Stimulated activated naive B cell treated with anti-CD40 and anti-IgM and Interleukin-4, amounts not matched to agents 10 μg/mL and 1 μg/mL and 100 μg/mL, for 72 hours (primary cell): ENCODE results near the gene TMEM18.
A peak's percentile ranks its signal among the peaks of the same experiment; 100 is the strongest.

Source experiments
- ATAC-seq, 2 donors: fragments of 150-1000 bp; cut with Tn5 transposase; replicated peaks; 2 replicates each; pipeline ENCODE4 v1.10.0; 2021; ENCODE audit warnings: moderate library complexity in 1 of 2
- DNase-seq: peaks from one replicate; pipeline ENCODE4 v3.0.0; 2021
- H3K27ac Mint-ChIP-seq: one replicate; pipeline ENCODE4 v1.8.0; 2022; ENCODE audit warnings: mild to moderate bottlenecking, mixed read lengths
- H3K27me3 Mint-ChIP-seq, 2 donors: one replicate each; pipeline ENCODE4 v1.8.0; 2022; ENCODE audit warnings: mixed read lengths in 2 of 2
- H3K36me3 Mint-ChIP-seq, 2 donors: one replicate each; pipeline ENCODE4 v1.8.0; 2022; ENCODE audit warnings: mixed read lengths in 2 of 2, mild to moderate bottlenecking in 1 of 2
- H3K4me1 Mint-ChIP-seq, 2 donors: one replicate each; pipeline ENCODE4 v1.8.0; 2022; ENCODE audit warnings: mixed read lengths in 2 of 2, mild to moderate bottlenecking in 1 of 2
- H3K4me3 Mint-ChIP-seq, 2 donors: one replicate each; pipeline ENCODE4 v1.8.0; 2022; ENCODE audit warnings: mild to moderate bottlenecking in 2 of 2, mixed read lengths in 2 of 2, moderate library complexity in 1 of 2
- H3K9me3 Mint-ChIP-seq, 2 donors: one replicate each; pipeline ENCODE4 v1.8.0; 2022; ENCODE audit warnings: mixed read lengths in 2 of 2, mild to moderate bottlenecking in 1 of 2

Gene TMEM18

DNA sequence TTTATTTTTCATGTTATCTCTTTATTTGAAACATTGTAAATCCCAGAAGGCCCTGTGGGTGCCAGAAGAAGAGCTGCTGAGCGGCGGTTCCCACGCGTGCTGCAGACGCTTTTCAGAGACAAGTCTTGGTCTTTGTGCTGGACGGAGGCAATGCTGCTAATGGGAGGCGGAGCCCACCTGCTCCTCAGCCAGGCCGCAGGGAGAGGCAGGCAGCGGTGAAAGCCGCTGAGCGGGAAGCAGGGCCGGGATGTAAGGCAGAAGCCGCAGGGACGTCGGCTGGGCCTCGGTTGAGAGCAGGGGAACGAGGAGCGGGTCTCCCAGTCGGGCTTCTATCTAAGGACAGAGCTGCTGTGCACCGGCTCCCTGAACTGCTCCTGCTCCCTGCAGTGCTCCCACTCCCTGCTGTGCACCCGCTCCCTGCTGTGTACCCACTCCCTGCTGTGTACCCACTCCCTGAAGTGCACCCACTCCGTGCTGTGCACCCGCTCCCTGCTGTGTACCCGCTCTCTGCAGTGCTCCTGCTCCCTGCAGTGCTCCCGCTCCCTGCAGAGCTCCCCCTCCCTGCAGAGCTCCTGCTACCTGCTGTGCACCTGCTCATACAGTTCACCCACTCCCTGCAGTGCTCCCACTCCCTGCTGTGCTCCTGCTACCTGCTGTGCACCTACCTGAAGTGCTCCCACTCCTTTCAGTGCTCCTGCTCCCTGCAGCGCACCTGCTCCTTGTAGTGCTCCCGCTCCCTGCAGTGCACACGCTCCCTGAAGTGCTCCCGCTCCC is 16.4 kb downstream of the TMEM18 start:
- no peak for DNase-seq
- ATAC-seq = no peak
- Mint-ChIP-seq H3K4me3 (no peak overlapping the region), H3K9me3 (peaks cover 10% of the 10 kb centered on the region in 2 donors), H3K27ac (no peak overlapping the region), H3K27me3 (peaks cover 0 to 11% of the 10 kb centered on the region in 2 donors), H3K36me3 (peaks cover 30 to 33% of the 10 kb centered on the region in 2 donors), H3K4me1 (peaks cover 12 to 20% of the 10 kb centered on the region in 2 donors)

DNA sequence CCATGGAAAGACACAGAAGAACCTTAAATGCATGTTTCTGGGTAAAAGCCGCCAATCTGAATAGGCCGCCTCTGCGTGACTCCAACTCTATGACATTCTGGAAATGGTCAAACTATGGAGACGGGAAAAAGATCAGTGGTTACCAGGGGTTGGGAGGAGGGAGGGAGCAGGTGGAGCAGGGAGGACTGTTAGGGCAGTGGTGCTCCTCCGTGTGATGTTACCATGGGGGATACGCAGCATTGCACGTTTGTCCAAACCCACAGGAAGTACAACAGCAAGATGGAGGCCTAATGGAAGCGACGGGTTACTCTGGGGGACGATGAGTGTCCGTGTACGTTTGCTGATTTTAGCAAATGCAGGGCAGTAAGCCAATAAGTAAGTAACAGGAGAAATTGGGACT is 17.2 kb downstream of the TMEM18 start:
- DNase-seq (no peak), ATAC-seq (no peak)
- Mint-ChIP-seq H3K4me3 (no peak overlapping the region), H3K36me3 (peaks cover 23 to 25% of the 10 kb centered on the region in 2 donors), H3K9me3 (peaks cover 2 to 3% of the 10 kb centered on the region in 2 donors), H3K27me3 (peaks cover 0 to 11% of the 10 kb centered on the region in 2 donors), H3K27ac (no peak overlapping the region), H3K4me1 (peaks cover 12 to 20% of the 10 kb centered on the region in 2 donors)

DNA sequence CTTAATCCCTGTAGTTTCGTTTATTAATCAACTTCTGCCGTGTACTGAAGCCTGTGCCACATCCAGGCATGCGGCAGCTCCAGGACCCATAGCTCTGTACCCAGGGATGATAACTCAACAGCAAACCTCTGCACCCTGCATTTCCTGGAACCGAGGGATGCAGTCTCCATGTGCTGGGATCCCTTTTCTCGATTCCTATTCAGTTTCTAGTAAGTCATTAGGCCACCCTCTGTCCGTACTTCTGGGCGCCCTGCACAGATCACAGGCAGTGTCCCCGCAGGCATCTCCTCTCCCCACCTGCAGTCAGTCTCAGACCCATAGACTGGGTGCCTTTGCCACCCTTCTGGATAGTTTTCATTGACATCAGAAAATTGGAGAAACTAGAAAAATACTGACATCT is 18.8 kb downstream of the TMEM18 start:
- H3K27ac Mint-ChIP-seq = no peak overlapping the region

DNA sequence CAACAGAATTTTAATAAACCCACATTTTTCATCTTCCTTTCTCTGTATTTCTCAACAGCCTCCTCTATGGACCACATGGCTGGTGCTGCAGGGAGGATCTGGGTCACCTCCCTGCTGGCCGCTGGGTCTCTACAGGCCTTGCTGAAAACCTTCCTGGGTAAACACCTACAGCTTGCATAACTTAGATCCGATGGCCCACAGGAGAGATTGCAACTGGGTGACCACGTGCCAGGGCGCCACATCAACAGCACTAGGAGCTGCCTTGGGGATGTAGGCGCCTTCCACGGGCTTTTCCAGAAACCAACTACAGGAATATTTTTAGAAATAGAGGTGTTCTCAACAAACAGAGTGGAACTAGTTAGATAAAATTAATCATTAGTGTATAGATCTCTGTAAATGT is 19.4 kb downstream of the TMEM18 start:
- Mint-ChIP-seq H3K4me3 (no peak overlapping the region), H3K9me3 (no peaks in the 10 kb centered on the region), H3K27me3 (peaks cover 0 to 11% of the 10 kb centered on the region in 2 donors), H3K36me3 (peaks cover 3 to 4% of the 10 kb centered on the region in 2 donors), H3K4me1 (peaks cover 10 to 16% of the 10 kb centered on the region in 2 donors), H3K27ac (no peak overlapping the region)
- DNase-seq (no peak), ATAC-seq (no peak)

More for the DNA sequence above, 18.8 kb downstream of the TMEM18 start:
- DNase-seq (no peak), ATAC-seq (no peak)
- Mint-ChIP-seq H3K9me3 (no peaks in the 10 kb centered on the region), H3K36me3 (peaks cover 10% of the 10 kb centered on the region in 2 donors), H3K27me3 (peaks cover 0 to 11% of the 10 kb centered on the region in 2 donors), H3K4me3 (no peak overlapping the region), H3K4me1 (peaks cover 12 to 20% of the 10 kb centered on the region in 2 donors)

DNA sequence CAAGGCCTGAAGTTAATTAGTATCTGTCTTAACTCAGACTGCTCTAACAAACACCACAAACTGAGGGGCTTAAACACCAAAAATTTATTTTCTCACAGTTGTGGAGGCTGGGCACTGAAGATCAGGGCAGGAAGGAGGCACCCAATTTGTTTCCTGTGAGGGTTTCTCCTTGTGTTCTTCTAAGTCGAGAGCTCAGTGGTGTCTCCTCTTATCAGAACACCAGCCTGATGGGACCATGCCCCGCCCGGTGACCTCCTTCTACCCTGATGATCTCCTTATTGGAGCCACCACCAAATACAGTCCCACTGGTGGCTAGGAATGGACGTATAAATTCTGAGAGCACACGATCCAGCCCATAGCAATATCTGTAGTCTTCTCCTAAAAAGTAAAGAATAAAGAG is 20.5 kb downstream of the TMEM18 start:
- H3K4me1 Mint-ChIP-seq = peaks cover 2 to 6% of the 10 kb centered on the region in 2 donors
- ATAC-seq (no peak), DNase-seq (no peak)
- no peak overlapping the region for H3K27ac Mint-ChIP-seq
- H3K4me3 Mint-ChIP-seq = no peak overlapping the region
- H3K27me3 Mint-ChIP-seq = peaks cover 0 to 11% of the 10 kb centered on the region in 2 donors
- H3K36me3 Mint-ChIP-seq = no peaks in the 10 kb centered on the region
- H3K9me3 Mint-ChIP-seq = no peaks in the 10 kb centered on the region

DNA sequence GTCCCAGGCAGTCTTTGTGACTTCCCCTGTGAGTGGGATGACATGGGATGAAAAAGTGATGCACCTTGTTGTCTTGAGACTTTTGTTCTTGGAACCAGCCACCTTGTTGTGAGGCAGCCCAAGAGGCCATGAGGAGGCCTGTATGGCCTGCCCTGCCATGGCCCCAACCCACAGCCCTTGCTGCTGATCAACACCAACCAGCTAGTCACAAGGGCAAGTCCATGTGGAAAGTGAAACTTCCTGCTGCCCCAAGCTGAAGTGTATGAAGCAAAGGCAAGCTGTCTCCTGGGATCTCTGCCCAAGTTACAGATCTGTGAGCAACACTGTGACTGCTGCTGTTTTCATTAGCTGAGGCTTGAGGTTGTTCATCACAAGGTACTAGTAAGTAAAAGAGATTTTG is 21.6 kb downstream of the TMEM18 start:
- no peaks in the 10 kb centered on the region for H3K36me3 Mint-ChIP-seq
- H3K9me3 Mint-ChIP-seq = no peaks in the 10 kb centered on the region
- H3K4me1 Mint-ChIP-seq = no peaks in the 10 kb centered on the region
- H3K4me3 Mint-ChIP-seq = no peak overlapping the region
- H3K27me3 Mint-ChIP-seq = peaks cover 0 to 11% of the 10 kb centered on the region in 2 donors
- ATAC-seq (peak; percentile 33 to 43), DNase-seq (no peak)
- no peak overlapping the region for H3K27ac Mint-ChIP-seq

DNA sequence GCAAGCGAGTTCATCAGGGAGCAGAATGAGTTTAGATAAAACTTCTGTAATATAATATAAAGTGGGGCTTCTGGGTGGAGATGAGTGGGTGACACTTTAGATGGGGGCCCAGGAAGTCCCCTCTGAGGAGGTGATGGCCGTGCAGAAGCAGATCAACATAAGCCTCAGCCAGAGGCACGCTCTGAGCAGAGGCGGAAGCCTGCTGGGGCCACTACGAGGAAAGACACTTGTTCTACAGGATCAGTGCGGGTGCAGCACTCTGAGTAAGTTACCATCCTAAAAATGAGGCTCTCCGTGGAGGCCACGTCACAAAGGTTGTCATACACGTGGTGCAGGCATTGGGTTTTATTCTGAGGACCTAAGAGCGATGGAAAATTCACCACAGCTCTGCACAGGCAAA is 22.3 kb downstream of the TMEM18 start:
- Mint-ChIP-seq H3K27ac (no peak overlapping the region), H3K27me3 (peaks cover 0 to 11% of the 10 kb centered on the region in 2 donors), H3K36me3 (no peaks in the 10 kb centered on the region), H3K4me3 (no peak overlapping the region), H3K9me3 (no peaks in the 10 kb centered on the region), H3K4me1 (no peaks in the 10 kb centered on the region)
- ATAC-seq (no peak), DNase-seq (no peak)

DNA sequence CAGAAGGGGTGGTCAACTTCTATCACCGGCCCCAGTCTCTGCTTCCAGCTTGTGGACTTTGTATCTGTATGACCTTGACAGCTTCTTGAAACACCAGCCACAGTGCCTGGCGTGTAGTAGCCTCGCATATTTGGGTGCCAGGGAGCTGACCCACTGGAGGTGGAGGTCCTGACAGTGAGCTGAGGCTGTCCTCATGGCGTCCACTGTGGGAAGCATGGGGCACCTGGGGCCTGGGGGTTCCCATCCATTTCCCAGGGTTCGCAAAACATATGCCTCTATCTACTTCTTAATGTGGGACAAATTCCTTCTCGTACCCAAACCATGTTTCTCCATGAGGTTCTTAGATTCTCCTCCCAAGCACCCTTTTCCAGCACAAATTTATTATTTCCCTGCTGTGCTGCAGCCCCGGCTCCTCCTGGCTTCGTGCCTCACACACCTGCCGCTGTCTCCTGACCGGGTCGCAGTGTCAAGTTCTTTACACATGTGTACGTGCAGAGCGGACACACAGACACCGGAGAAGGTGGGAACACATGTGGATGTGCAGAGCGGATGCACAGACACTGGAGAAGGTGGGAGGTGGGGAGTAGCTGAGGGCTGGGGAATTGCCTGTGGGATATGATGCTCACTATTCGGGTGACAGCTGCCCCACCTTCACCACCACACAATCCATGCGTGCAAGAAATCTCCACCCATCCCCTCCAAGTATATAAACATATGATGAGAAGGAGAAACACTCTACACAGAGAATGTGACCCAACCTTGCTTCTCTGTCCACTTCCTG is 23.4 kb downstream of the TMEM18 start:
- H3K4me1 Mint-ChIP-seq = no peaks in the 10 kb centered on the region
- DNase-seq (no peak), ATAC-seq (no peak)
- H3K27ac Mint-ChIP-seq = no peak overlapping the region
- no peaks in the 10 kb centered on the region for H3K36me3 Mint-ChIP-seq
- H3K4me3 Mint-ChIP-seq = no peak overlapping the region
- H3K27me3 Mint-ChIP-seq = peaks cover 0 to 9% of the 10 kb centered on the region in 2 donors
- H3K9me3 Mint-ChIP-seq = no peaks in the 10 kb centered on the region

DNA sequence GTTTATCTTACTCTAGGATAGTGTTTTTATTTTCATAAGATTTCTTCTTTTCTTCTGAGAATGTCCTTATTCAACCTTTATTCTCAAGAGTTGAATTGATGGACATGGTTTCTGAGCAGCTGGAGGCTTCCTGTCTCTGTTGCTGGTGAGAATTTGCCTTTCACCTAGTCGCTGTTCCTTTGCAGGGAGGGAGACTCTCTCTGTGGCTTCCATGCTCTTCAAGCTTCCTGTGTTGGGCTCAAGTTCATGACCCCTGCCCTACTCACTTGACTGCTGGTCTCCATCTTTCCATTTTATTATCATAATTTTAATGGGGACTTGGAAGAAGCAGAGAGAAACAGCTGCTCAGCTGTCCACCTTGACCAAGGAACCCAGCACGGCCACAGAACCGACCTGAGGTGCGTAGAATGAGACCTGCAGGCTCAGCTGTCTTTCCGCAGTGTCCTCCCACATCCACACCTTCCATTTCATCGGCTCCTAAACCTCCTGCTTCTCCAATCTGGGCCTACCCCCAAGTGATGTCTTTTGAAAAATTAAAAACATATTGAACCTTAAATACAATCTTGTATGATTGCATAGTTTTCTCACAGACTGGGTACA is 24.2 kb downstream of the TMEM18 start:
- Mint-ChIP-seq H3K36me3 (no peaks in the 10 kb centered on the region), H3K27me3 (peaks cover 0 to 4% of the 10 kb centered on the region in 2 donors), H3K27ac (no peak overlapping the region), H3K4me3 (no peak overlapping the region), H3K9me3 (no peaks in the 10 kb centered on the region), H3K4me1 (no peaks in the 10 kb centered on the region)
- no peak for DNase-seq
- ATAC-seq = no peak

DNA sequence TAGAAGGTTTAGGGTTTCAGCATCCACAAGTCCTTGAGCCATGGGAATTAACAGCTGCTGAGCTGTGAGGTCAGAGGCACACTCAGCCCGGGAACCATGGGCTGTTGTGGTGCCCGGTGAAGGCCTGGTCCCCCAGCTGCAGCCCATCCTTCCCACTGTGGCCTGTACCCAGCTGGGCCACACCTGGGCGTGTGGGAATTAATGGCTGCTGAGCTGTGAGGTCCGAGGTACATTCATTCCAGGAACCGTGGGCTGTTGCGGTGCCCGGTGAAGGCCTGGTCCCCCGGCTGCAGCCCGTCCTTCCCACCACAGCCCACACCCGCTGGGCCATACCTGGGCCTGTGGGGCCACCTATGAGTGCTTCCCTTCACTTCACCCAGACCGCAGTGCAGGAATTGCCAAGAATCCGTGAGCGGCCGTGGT is 25.2 kb downstream of the TMEM18 start:
- no peak for ATAC-seq
- H3K27me3 Mint-ChIP-seq = peaks cover 6 to 9% of the 10 kb centered on the region in 2 donors
- H3K4me1 Mint-ChIP-seq = no peaks in the 10 kb centered on the region
- H3K4me3 Mint-ChIP-seq = no peak overlapping the region
- no peaks in the 10 kb centered on the region for H3K36me3 Mint-ChIP-seq
- H3K9me3 Mint-ChIP-seq = no peaks in the 10 kb centered on the region
- no peak for DNase-seq
- H3K27ac Mint-ChIP-seq = no peak overlapping the region

DNA sequence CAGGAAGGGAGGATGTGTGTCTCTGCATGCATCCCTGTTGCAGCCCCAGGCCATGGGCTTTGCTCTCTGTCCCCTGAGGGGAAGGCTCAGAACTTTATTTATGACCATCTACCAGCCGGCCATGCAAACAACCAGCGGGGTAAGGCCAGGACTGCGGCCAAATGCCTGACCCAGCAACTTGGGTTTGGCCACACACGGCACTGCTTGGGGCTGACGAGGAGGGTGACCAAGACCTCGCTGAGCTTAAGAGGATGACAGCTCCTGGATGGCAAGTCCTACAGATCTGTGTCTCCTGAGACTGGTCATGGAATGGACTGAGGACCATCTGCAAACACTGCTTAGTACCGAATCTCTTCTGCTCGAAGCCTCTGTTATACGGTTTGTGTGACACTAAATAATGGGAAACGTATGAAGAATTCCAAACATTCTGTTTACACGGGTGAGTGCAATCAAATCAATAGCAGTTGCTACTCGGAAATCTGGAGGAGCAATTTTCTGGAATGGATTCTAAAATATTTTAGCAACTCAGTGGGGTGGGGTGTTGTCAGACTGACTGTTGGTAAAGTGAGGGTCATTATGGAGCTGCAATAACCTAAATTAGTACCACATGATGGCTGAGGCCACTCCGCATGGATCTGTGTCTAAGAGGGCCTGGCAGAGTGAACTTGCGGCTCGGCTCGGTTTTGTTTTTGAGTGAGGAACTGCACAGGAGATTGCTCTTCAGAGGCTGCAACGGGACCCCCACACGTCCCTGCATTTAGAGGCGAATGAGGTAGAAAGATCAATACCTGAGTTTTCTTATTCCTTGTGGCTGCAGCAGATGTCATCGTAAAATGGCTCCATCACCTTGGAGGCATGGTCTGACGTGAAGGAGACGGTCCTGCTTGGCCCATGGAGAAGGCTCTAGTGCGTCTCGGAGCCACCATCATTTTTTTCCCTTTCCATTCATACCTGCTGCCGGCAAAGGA is 26.6 kb downstream of the TMEM18 start:
- no peak for ATAC-seq
- H3K4me3 Mint-ChIP-seq = no peak overlapping the region
- H3K4me1 Mint-ChIP-seq = no peaks in the 10 kb centered on the region
- DNase-seq = no peak
- H3K36me3 Mint-ChIP-seq = no peaks in the 10 kb centered on the region
- H3K27ac Mint-ChIP-seq = no peak overlapping the region
- H3K9me3 Mint-ChIP-seq = no peaks in the 10 kb centered on the region
- peaks cover 13 to 16% of the 10 kb centered on the region in 2 donors for H3K27me3 Mint-ChIP-seq

DNA sequence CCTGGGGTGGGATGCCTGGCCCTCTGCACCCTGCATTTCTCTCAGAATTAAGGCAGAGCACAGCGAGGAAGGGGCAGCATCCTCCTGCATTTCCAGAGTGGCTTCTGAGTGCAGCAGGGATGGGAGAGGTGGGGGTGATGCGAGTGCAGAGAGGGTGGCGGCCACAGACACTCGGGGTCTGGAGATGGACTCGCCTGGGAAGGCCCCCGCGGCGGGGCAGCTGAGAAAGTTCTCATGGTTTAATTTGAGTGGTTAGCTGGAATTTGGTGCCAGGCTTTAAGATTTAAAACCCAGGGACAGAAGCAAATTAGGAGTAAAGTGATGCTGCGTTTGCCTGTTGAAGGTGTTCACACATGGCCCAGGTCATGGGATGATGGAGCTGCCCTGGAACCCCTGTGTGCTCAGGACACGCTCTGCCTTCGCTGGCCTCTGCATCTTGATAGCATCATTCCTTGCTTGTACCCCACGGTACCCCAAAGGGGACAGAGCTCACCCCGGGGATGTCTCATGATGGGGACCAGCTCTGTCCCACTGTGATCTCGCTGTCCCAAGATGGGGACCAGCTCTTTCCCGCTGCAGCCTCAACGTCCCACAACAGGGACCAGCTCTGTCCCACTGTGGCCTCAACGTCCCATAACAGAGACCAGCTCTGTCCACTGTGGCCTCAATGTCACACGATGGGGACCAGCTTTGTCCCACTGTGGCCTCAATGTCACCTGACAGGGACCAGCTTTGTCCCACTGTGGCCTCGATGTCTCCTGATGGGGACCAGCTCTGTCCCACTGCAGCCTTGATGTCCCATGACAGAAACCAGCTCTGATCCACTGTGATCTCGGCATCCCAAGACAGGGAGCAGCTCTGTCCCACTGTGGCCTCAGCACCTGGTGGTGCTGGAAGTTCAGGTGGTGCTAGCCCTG is 27.5 kb downstream of the TMEM18 start:
- no peak for DNase-seq
- ATAC-seq = no peak
- H3K4me3 Mint-ChIP-seq = no peak overlapping the region
- no peak overlapping the region for H3K27ac Mint-ChIP-seq
- peaks cover 16 to 18% of the 10 kb centered on the region in 2 donors for H3K27me3 Mint-ChIP-seq
- no peaks in the 10 kb centered on the region for H3K4me1 Mint-ChIP-seq
- H3K9me3 Mint-ChIP-seq = no peaks in the 10 kb centered on the region
- H3K36me3 Mint-ChIP-seq = no peaks in the 10 kb centered on the region
